H1 (cell line): Measurements from ENCODE around the gene DUS1L. TPM values are rescaled to one million over a fixed set of nuclear protein-coding genes. Genes with fewer than 3 reads are reported as not detected.

Source experiments
- CTCF ChIA-PET: fragments of 300-600 bp; sonication (Branson Sonifier 250); formaldehyde crosslinking; loops from one replicate; lab custom pipeline; 2021; ENCODE audit not compliant: partially characterized antibody; lab: Charles Lee
- POLR2A ChIA-PET: fragments of 300-600 bp; sonication (Branson Sonifier 250); formaldehyde crosslinking; loops from one replicate; lab custom pipeline; 2021; ENCODE audit warnings: inconsistent platforms; ENCODE audit not compliant: partially characterized antibody; lab: Charles Lee
- DNase-seq, 2 experiments: peaks; one replicate each; pipeline versions ENCODE4 v3.0.0 to v3.0.0-alpha.2; 2010 to 2022; ENCODE audit warnings: low spot score in 2 of 2, low read depth in 1 of 2, mixed read lengths in 1 of 2
- FAIRE-seq: peaks from 2 replicates; lab custom pipeline; 2011; peaks lifted over from hg19 to GRCh38; lab: Jason Lieb, UNC
- H2AFZ ChIP-seq: 2 replicates; pipeline ENCODE4 v1.8.1; 2012; ENCODE audit warnings: low read length, inconsistent platforms
- H2AK5ac ChIP-seq: 2 replicates; pipeline ENCODE4 v1.6.1; 2013; ENCODE audit warnings: low read depth, low read length
- H2BK120ac ChIP-seq: replicated peaks from 2 replicates; pipeline ENCODE3; 2013; ENCODE audit warnings: low read depth, low read length, inconsistent platforms
- H2BK12ac ChIP-seq: 2 replicates; pipeline ENCODE4 v1.6.1; 2013; ENCODE audit warnings: low read depth, low read length
- H2BK15ac ChIP-seq: 2 replicates; pipeline ENCODE4 v1.6.1; 2013; ENCODE audit warnings: low read length
- H2BK20ac ChIP-seq: 2 replicates; pipeline ENCODE4 v1.6.1; 2013; ENCODE audit warnings: low read length
- H2BK5ac ChIP-seq: 2 replicates; pipeline ENCODE4 v1.6.1; 2013; ENCODE audit warnings: low read depth, low read length
- H3K14ac ChIP-seq: 2 replicates; pipeline ENCODE4 v1.6.1; 2013; ENCODE audit warnings: inconsistent platforms; ENCODE audit not compliant: insufficient read length
- H3K18ac ChIP-seq: 2 replicates; pipeline ENCODE4 v1.6.1; 2013; ENCODE audit warnings: low read length; ENCODE audit errors: extremely low read depth
- H3K23ac ChIP-seq: 2 replicates; pipeline ENCODE4 v1.6.1; 2013; ENCODE audit warnings: inconsistent platforms; ENCODE audit not compliant: insufficient read length
- H3K23me2 ChIP-seq: 2 replicates; pipeline ENCODE4 v1.6.1; 2013; ENCODE audit warnings: low read depth, low read length
- H3K27ac ChIP-seq: 2 replicates; pipeline ENCODE4 v1.6.1; 2011; ENCODE audit warnings: low read depth, low read length, inconsistent platforms
- H3K27me3 ChIP-seq, 4 experiments: replicated peaks in 1 of 4; 1 replicate in 1 of 4; 2 replicates in 3 of 4; pipeline versions ENCODE4 v1.6.1 to v1.8.1; 2011 to 2013; ENCODE audit warnings: low read length in 3 of 4, mild to moderate bottlenecking in 3 of 4, inconsistent platforms in 2 of 4, mixed read lengths in 2 of 4, moderate library complexity in 1 of 4; ENCODE audit not compliant: control insufficient read depth in 3 of 4, insufficient read depth in 3 of 4; ENCODE audit errors: extremely low read depth in 1 of 4
- H3K36me3 ChIP-seq, 4 experiments: 2 replicates each; pipeline versions ENCODE4 v1.6.1 to v1.8.1; 2011 to 2013; ENCODE audit warnings: mild to moderate bottlenecking in 4 of 4, low read length in 3 of 4, moderate library complexity in 2 of 4, control low read depth in 1 of 4, inconsistent platforms in 1 of 4; ENCODE audit not compliant: insufficient read depth in 4 of 4, control insufficient read depth in 2 of 4
- H3K4ac ChIP-seq: replicated peaks from 2 replicates; pipeline ENCODE3; 2013; ENCODE audit warnings: low read length, low read depth, mixed read lengths, inconsistent platforms; ENCODE audit not compliant: insufficient read length
- H3K4me1 ChIP-seq, 4 experiments: replicated peaks in 1 of 4; 1 replicate in 1 of 4; 2 replicates in 3 of 4; pipeline versions ENCODE4 v1.6.1 to v1.8.1; 2011 to 2013; ENCODE audit warnings: low read length in 3 of 4, inconsistent platforms in 2 of 4, mixed read lengths in 1 of 4; ENCODE audit not compliant: insufficient read depth in 4 of 4, control insufficient read depth in 3 of 4
- H3K4me2 ChIP-seq, 2 experiments: 2 replicates each; pipeline versions ENCODE4 v1.6.1 to v1.8.1; 2011 to 2013; ENCODE audit warnings: low read depth in 2 of 2, low read length in 2 of 2, control low read depth in 1 of 2, inconsistent platforms in 1 of 2, mild to moderate bottlenecking in 1 of 2; ENCODE audit not compliant: insufficient read depth in 1 of 2
- H3K4me3 ChIP-seq, 4 experiments: fragments of 200-600, 300-600 bp in 1 of 4; sonication (generic), shearing (Covaris generic), sonication (Bioruptor Twin) in 1 of 4; 2 replicates each; pipeline versions ENCODE4 v1.5.1 to v1.8.1; 2011 to 2016; ENCODE audit warnings: low read length in 4 of 4, low read depth in 3 of 4, control low read depth in 2 of 4, inconsistent platforms in 2 of 4, mild to moderate bottlenecking in 2 of 4, mixed read lengths in 1 of 4, moderate library complexity in 1 of 4; ENCODE audit not compliant: insufficient read depth in 2 of 4; ENCODE audit errors: extremely low read depth in 1 of 4
- H3K56ac ChIP-seq: replicated peaks from 2 replicates; pipeline ENCODE3; 2013; ENCODE audit warnings: low read depth, mild to moderate bottlenecking, mixed read lengths, low read length, inconsistent platforms; ENCODE audit not compliant: insufficient read length
- H3K79me1 ChIP-seq: 2 replicates; pipeline ENCODE4 v1.6.1; 2013; ENCODE audit warnings: low read depth, low read length, control low read depth
- H3K79me2 ChIP-seq, 2 experiments: 2 replicates each; pipeline versions ENCODE4 v1.6.1 to v1.8.1; 2012 to 2013; ENCODE audit warnings: low read length in 2 of 2, mild to moderate bottlenecking in 2 of 2, inconsistent platforms in 1 of 2; ENCODE audit not compliant: insufficient read depth in 2 of 2, control insufficient read depth in 1 of 2
- H3K9ac ChIP-seq, 4 experiments: replicated peaks in 1 of 4; 1 replicate in 1 of 4; 2 replicates in 3 of 4; pipeline versions ENCODE4 v1.6.1 to v1.8.1; 2011 to 2013; ENCODE audit warnings: low read depth in 3 of 4, low read length in 3 of 4, control low read depth in 2 of 4, mild to moderate bottlenecking in 2 of 4, moderate library complexity in 2 of 4, inconsistent platforms in 1 of 4; ENCODE audit errors: extremely low read depth in 1 of 4
- H3K9me3 ChIP-seq, 2 experiments: 2 replicates each; pipeline versions ENCODE4 v1.6.1 to v1.8.1; 2012 to 2013; ENCODE audit warnings: mild to moderate bottlenecking in 2 of 2, moderate library complexity in 2 of 2, control low read depth in 1 of 2, inconsistent platforms in 1 of 2, low read depth in 1 of 2, low read length in 1 of 2, mixed read lengths in 1 of 2; ENCODE audit not compliant: insufficient read depth in 2 of 2
- H4K20me1 ChIP-seq, 2 experiments: replicated peaks in 1 of 2; 2 replicates each; pipeline versions ENCODE3 to v1.8.1; 2011 to 2013; ENCODE audit warnings: inconsistent platforms in 2 of 2, low read length in 2 of 2, mild to moderate bottlenecking in 1 of 2; ENCODE audit not compliant: insufficient read depth in 2 of 2, control insufficient read depth in 1 of 2
- H4K5ac ChIP-seq: 2 replicates; pipeline ENCODE4 v1.6.1; 2013; ENCODE audit warnings: low read length, low read depth, mixed read lengths, inconsistent platforms; ENCODE audit not compliant: insufficient read length
- H4K8ac ChIP-seq: 2 replicates; pipeline ENCODE4 v1.8.0; 2013; ENCODE audit warnings: mild to moderate bottlenecking, moderate library complexity, low read length, inconsistent platforms; ENCODE audit not compliant: insufficient read depth; ENCODE audit errors: extremely low read depth
- H4K91ac ChIP-seq: replicated peaks from 2 replicates; pipeline ENCODE3; 2013; ENCODE audit warnings: low read length, mixed read lengths, inconsistent platforms; ENCODE audit not compliant: insufficient read length
- CTBP2 ChIP-seq: IDR thresholded peaks from 2 replicates; pipeline ENCODE4 v1.7.0; 2011; ENCODE audit warnings: borderline replicate concordance, mild to moderate bottlenecking, moderate library complexity, mixed read lengths, low read length; ENCODE audit not compliant: insufficient read depth, insufficient read length
- JUND ChIP-seq: IDR thresholded peaks from 2 replicates; pipeline ENCODE4 v1.6.1; 2011; ENCODE audit warnings: mild to moderate bottlenecking, improper control_type of control experiment, low read length
- PHF8 ChIP-seq: fragments of 200-600 bp; sonication (generic); conservative IDR thresholded peaks from 2 replicates; pipeline ENCODE4 v1.7.1; 2012; ENCODE audit warnings: low read depth, mild to moderate bottlenecking, inconsistent platforms, low read length, moderate library complexity
- RFX5 ChIP-seq: IDR thresholded peaks from 2 replicates; pipeline ENCODE4 v1.6.1; 2011; ENCODE audit warnings: low read depth, low read length, improper control_type of control experiment, borderline replicate concordance
- RNF2 ChIP-seq: fragments of 200-900, 300-1000 bp; sonication (generic); IDR thresholded peaks from 2 replicates; pipeline ENCODE4 v1.7.1; 2016; ENCODE audit warnings: borderline replicate concordance, low read depth, mild to moderate bottlenecking, antibody characterized with exemption, low read length; ENCODE audit not compliant: poor library complexity, severe bottlenecking; ENCODE audit errors: missing control alignments
- RXRA ChIP-seq: IDR thresholded peaks from 2 replicates; pipeline ENCODE4 v1.6.1; 2011; ENCODE audit warnings: low read depth, mild to moderate bottlenecking, low read length, moderate library complexity; ENCODE audit not compliant: insufficient read depth
- SIN3A ChIP-seq, 2 experiments: IDR thresholded peaks in 1 of 2; conservative IDR thresholded peaks in 1 of 2; 2 replicates each; pipeline ENCODE4 v1.6.1; 2011 to 2012; ENCODE audit warnings: low read length in 2 of 2, improper control_type of control experiment in 1 of 2, low read depth in 1 of 2, mild to moderate bottlenecking in 1 of 2
- SIRT6 ChIP-seq: IDR thresholded peaks from one replicate; pipeline ENCODE4 v1.7.1; 2012; ENCODE audit warnings: low read length, inconsistent platforms
- TCF12 ChIP-seq: IDR thresholded peaks from 2 replicates; pipeline ENCODE4 v1.6.1; 2011; ENCODE audit warnings: low read depth, mild to moderate bottlenecking, low read length
- TEAD4 ChIP-seq: IDR thresholded peaks from 2 replicates; pipeline ENCODE4 v1.6.1; 2012; ENCODE audit warnings: low read depth, low read length, inconsistent platforms, mixed read lengths
- YY1 ChIP-seq: IDR thresholded peaks from 2 replicates; pipeline ENCODE4 v1.6.1; 2011; ENCODE audit warnings: low read depth, mild to moderate bottlenecking, low read length
- ZNF274 ChIP-seq: IDR thresholded peaks from 2 replicates; pipeline ENCODE4 v1.7.0; 2012; ENCODE audit warnings: low read length, borderline replicate concordance; ENCODE audit errors: extremely low read depth
- WGBS, 2 experiments: shearing (Covaris generic) in 1 of 2; methylation state at CpG; one replicate each; pipeline versions ENCODE4 v1.1.6 to v1.1.7; 2013 to 2015; ENCODE audit warnings: low lambda C conversion rate in 2 of 2, mixed read lengths in 2 of 2, inconsistent platforms in 1 of 2, low coverage in 1 of 2, missing lambda C conversion rate in 1 of 2; ENCODE audit not compliant: insufficient replicate concordance in 2 of 2, insufficient coverage in 1 of 2, insufficient read length in 1 of 2; ENCODE audit errors: extremely low coverage in 1 of 2, missing lambda C conversion rate in 1 of 2; 5-methylcytosine and 5-hydroxymethylcytosine counted together
- polyA plus RNA-seq, 7 experiments: library from polyadenylated mRNA; depleted of rRNA in 3 of 7; stranded (reverse) in 5 of 7; unstranded in 2 of 7; fragments of >200 nt in 5 of 7; fragments of 200-250 nt in 2 of 7; gene quantifications; 1 replicate in 5 of 7; 2 replicates in 1 of 7; 4 replicates in 1 of 7; pipeline versions ENCODE4 v1.2.1 to v1.2.3, GENCODE V29; 2011 to 2013; ENCODE audit warnings: missing spikeins in 2 of 7, mixed read lengths in 2 of 7
- total RNA-seq: library from RNA; stranded (reverse); fragmentation: NEBNext Ultra II Directional; extraction: Animal tissue kit (Norgen Biotek cat#: 25700); gene quantifications from 2 replicates; pipeline ENCODE4 v1.2.1, GENCODE V29; 2021

The DUS1L gene
- total and polyA plus RNA-seq, 2 of the 8 experiments (the other 6 are each of a cell fraction or from before 2014, with no cell fraction given): 34.5 to 69.1 TPM

DNA sequence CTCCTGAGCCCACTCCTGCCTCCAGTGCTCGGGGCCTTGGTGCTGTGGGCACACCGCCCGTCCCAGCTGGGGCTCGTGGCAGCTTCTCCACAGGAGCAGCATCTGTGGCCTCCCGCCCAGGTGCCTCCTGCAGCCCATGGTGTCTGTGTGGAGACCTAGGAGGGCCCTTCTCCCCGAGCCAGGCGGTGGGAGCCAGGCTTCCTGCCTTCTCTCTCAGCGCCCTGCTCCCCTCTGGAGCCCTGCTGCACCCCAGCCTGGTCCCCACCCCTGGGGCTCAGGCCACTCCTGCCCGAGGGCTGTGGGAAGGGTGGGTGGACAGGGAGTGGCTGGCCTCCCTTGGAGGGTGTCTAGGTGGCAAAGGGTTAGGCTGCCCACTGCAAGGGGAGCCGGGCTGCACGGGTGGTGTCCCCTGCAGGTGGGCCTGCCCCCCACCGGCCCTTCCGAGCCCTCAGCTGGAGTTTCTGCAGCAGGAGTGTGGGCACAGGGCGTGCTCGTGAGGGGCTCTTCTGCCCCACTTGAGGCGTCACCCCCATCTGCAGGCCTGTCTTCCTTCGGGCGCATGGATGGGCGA, 53.9 kb downstream of the DUS1L start:
- Histone ChIP-seq H3K79me1 (no peaks in the 10 kb centered on the region; the same call in 1 of the 2 replicates), H2BK5ac (no peak overlapping the region; the same call in 1 of the 2 replicates), H3K23ac (no peak overlapping the region), H2AK5ac (no peak overlapping the region), H2BK20ac (no peak overlapping the region), H3K56ac (no peak overlapping the region), H3K79me2 (no peaks in the 10 kb centered on the region), H3K9me3 (no peaks in the 10 kb centered on the region), H2AFZ (no peak overlapping the region), H2BK15ac (no peak overlapping the region), H2BK12ac (no peak overlapping the region), H3K27ac (no peak overlapping the region), H3K14ac (no peak overlapping the region), H3K9ac (no peak overlapping the region), H3K27me3 (no peaks in the 10 kb centered on the region), H3K4me2 (no peak overlapping the region), H3K4ac (no peak overlapping the region), H4K20me1 (peaks cover 5 to 7% of the 10 kb centered on the region in 2 experiments), H4K91ac (no peak overlapping the region), H3K36me3 (no peaks in the 10 kb centered on the region; a peak in 2 of 8 replicates), H3K4me1 (0 out of 7 replicates have a peak, but pooled peaks cover 0 to 1% (median 0%) of the 10 kb centered on the region in 4 experiments), H3K18ac (no peak overlapping the region), H3K4me3 (no peak overlapping the region), H4K8ac (peak overlapping the region; percentile 17), H4K5ac (no peak overlapping the region), H2BK120ac (no peak overlapping the region), H3K23me2 (no peaks in the 10 kb centered on the region)
- ChIA-PET POLR2A (interaction anchor here (1.0 kb wide), 1 partner anchor 11 kb away, joined by 3 read pairs; the partner anchor contains the start of gene CENPX), CTCF (interaction anchor here (1.2 to 1.4 kb wide), 2 partner anchors 9 to 16 kb away, joined by 5 to 7 read pairs; no protein-coding TSS in a partner anchor)
- WGBS, 2 experiments: 91% methylated on average over 18 of the region's 19 CpGs; no CpG with 5 or more reads in 1 of the 2 experiments
- no peak for FAIRE-seq
- no peak for DNase-seq
- TF ChIP-seq CTBP2: no peak
- TF ChIP-seq ZNF274: no peak
- TF ChIP-seq TCF12: no peak
- no peak for TF ChIP-seq PHF8
- TF ChIP-seq SIN3A (conservative IDR thresholded peaks at IDR 0.05 in 1 of 2, IDR thresholded peaks at IDR 0.05 in 1 of 2; ENCODE audit: low read depth in 1 of 2, low read length in 2 of 2): no peak
- TF ChIP-seq SIRT6: no peak
- TF ChIP-seq RNF2: no peak
- TF ChIP-seq TEAD4: no peak
- TF ChIP-seq RFX5: no peak
- no peak for TF ChIP-seq YY1
- no peak for TF ChIP-seq RXRA
- TF ChIP-seq JUND: no peak
